Tibial nerve (tissue), 4 donors: ENCODE data around the gene CANT1. TPM values are rescaled to one million over a fixed set of nuclear protein-coding genes. Genes with fewer than 3 reads are reported as not detected.
A peak's percentile ranks its signal among the peaks of the same experiment; 100 is the strongest.

ENCODE experiments used
- DNase-seq, 2 donors: peaks; one replicate each; pipeline ENCODE4 v3.0.0-alpha.2; 2019; ENCODE audit warnings: low spot score in 2 of 2
- H3K27ac ChIP-seq, 4 donors: fragments of 200-600 bp; sonication (generic) in 3 of 4; one replicate each; pipeline ENCODE4 v1.5.1; 2017 to 2019; ENCODE audit warnings: mild to moderate bottlenecking in 1 of 4
- H3K27me3 ChIP-seq, 2 donors: fragments of 200-600 bp; sonication (generic) in 1 of 2; one replicate each; pipeline versions ENCODE4 v1.5.1 to v1.6.0; 2017 to 2019
- H3K36me3 ChIP-seq, 3 donors: fragments of 200-600 bp; sonication (generic); one replicate each; pipeline ENCODE4 v1.5.1; 2018 to 2019
- H3K4me1 ChIP-seq, 4 donors: fragments of 200-600 bp; sonication (generic) in 3 of 4; one replicate each; pipeline ENCODE4 v1.5.1; 2017 to 2019
- H3K4me3 ChIP-seq, 4 donors: fragments of 200-600 bp; sonication (generic) in 3 of 4; one replicate each; pipeline ENCODE4 v1.5.1; 2017 to 2019; ENCODE audit warnings: mild to moderate bottlenecking in 1 of 4, moderate library complexity in 1 of 4
- H3K9me3 ChIP-seq, 4 donors: fragments of 200-600 bp; sonication (generic) in 3 of 4; one replicate each; pipeline ENCODE4 v1.5.1; 2017 to 2019
- EP300 ChIP-seq, 2 donors: sonication (generic); formaldehyde crosslinking; IDR thresholded peaks; one replicate each; pipeline ENCODE4 v1.6.1; 2017; ENCODE audit warnings: antibody characterized with exemption in 2 of 2, mild to moderate bottlenecking in 1 of 2
- POLR2A ChIP-seq, 2 donors: fragments of 450-650 bp; IDR thresholded peaks; one replicate each; pipeline ENCODE4 v1.6.1; 2017; ENCODE audit warnings: antibody characterized with exemption in 2 of 2, mild to moderate bottlenecking in 2 of 2, moderate library complexity in 2 of 2
- WGBS, 2 donors: methylation state at CpG; one replicate each; pipeline ENCODE4 v1.1.5; 2018; 5-methylcytosine and 5-hydroxymethylcytosine counted together
- total RNA-seq, 4 donors: library from RNA; depleted of rRNA; stranded (reverse); fragments of >200 nt; gene quantifications; one replicate each; pipeline ENCODE4 v1.1.0, GENCODE V29; 2016
- TF ChIP-seq, protein P1 (sequence below), 5 experiments: fragments of 200-600 bp in 3 of 5; fragments of 450-650 bp in 2 of 5; sonication (generic) in 3 of 5; IDR thresholded peaks; one replicate each; pipeline ENCODE4 v1.5.1; 2016 to 2019; ENCODE audit warnings: antibody characterized with exemption in 5 of 5, mild to moderate bottlenecking in 3 of 5, moderate library complexity in 2 of 5

CANT1 gene
- total RNA-seq, 4 donors from 2014 or later: 21.0 to 27.3 (median 25.5) TPM

DNA sequence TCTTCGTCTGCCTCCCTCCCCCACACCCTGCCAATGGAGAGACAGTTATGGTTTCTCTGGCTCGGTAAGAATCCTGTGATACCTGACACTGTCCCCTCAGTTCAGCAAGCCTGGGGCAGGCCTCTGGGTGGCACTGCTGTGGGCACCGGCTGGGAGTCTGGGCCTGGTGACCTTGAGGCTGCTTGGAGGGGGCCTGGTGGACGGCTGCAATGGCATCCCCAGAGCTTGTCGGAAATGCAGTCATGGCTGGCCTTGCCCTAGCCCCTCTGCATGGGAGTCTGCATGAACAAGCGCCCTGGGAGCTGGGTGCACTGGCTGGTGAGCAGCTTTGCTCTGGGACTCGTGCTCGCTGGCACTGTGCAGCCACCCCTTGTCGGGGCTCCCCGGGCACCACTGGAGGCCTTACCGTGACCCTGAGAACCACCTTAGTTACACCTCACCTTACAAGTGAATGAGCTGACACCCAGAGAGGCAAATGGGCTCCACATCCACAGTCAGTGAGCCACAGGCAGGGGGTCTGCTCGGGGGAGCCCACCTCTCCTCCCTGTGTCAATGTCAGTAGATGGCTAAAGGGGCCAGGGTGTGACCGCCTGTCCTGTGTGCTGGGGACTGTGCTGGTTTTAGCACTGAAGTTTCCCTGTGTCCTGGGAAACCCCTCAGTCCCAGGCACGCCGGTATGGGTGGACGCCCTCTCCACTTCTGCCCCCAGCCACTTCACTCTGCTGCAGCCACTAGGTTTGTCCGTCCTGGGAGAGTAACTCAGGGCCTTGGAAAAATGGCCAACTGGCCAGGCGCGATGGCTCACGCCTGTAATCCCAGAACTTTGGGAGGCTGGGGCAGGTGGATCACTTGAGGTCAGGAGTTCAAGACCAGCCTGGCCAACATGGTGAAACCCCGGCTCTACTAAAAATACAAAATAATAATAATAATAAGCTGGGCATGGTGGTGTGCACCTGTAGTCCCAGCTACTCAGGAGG, 31.3 kb downstream of the CANT1 start:
- peak overlapping the region in 3 of 4 donors; percentile 7 to 49 (median 31) for H3K4me3 ChIP-seq
- H3K9me3 ChIP-seq: no peaks in the 10 kb centered on the region
- WGBS, 2 donors: 64 to 72% methylated on average over 13 to 19 of the region's 21 CpGs
- H3K27me3 ChIP-seq: no peaks in the 10 kb centered on the region
- H3K36me3 ChIP-seq: no peaks in the 10 kb centered on the region
- no peak for TF ChIP-seq POLR2A (IDR thresholded peaks at IDR 0.05)
- TF ChIP-seq, protein P1, sequence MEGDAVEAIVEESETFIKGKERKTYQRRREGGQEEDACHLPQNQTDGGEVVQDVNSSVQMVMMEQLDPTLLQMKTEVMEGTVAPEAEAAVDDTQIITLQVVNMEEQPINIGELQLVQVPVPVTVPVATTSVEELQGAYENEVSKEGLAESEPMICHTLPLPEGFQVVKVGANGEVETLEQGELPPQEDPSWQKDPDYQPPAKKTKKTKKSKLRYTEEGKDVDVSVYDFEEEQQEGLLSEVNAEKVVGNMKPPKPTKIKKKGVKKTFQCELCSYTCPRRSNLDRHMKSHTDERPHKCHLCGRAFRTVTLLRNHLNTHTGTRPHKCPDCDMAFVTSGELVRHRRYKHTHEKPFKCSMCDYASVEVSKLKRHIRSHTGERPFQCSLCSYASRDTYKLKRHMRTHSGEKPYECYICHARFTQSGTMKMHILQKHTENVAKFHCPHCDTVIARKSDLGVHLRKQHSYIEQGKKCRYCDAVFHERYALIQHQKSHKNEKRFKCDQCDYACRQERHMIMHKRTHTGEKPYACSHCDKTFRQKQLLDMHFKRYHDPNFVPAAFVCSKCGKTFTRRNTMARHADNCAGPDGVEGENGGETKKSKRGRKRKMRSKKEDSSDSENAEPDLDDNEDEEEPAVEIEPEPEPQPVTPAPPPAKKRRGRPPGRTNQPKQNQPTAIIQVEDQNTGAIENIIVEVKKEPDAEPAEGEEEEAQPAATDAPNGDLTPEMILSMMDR (IDR thresholded peaks at IDR 0.05): no peak
- TF ChIP-seq EP300 (IDR thresholded peaks at IDR 0.05): no peak
- H3K4me1 ChIP-seq: peaks cover 0 to 73% (median 54%) of the 10 kb centered on the region in 4 donors
- DNase-seq: no peak
- H3K27ac ChIP-seq: peak overlapping the region; percentile 21 to 86 (median 78)

DNA sequence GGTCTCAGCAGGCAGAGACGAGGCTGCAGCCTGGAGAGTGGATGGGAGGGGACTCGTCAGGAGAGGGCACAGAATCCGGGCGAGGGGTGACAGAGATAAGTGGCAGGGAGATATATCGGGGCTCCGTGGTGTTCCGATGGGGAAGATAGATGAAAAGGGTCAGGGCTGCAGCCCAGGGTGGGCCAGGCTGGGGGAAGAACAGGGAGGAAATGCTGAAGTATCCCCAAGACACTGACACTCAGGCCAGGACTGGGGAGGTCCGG, 32.0 kb downstream of the CANT1 start:
- Histone ChIP-seq H3K27ac (peak overlapping the region; percentile 21 to 86 (median 78)), H3K27me3 (no peaks in the 10 kb centered on the region), H3K4me3 (peak overlapping the region in 1 of 4 donors; percentile 49), H3K9me3 (no peaks in the 10 kb centered on the region), H3K36me3 (peaks cover 0 to 4% (median 0%) of the 10 kb centered on the region in 3 donors), H3K4me1 (peaks cover 0 to 77% (median 54%) of the 10 kb centered on the region in 4 donors)
- TF ChIP-seq EP300 (IDR thresholded peaks at IDR 0.05) (no peak), POLR2A (IDR thresholded peaks at IDR 0.05) (no peak)
- TF ChIP-seq, protein P1 (IDR thresholded peaks at IDR 0.05): no peak
- DNase-seq: no peak
- 59 to 70% methylated on average over 8 of the region's 8 CpGs for WGBS, 2 donors

DNA sequence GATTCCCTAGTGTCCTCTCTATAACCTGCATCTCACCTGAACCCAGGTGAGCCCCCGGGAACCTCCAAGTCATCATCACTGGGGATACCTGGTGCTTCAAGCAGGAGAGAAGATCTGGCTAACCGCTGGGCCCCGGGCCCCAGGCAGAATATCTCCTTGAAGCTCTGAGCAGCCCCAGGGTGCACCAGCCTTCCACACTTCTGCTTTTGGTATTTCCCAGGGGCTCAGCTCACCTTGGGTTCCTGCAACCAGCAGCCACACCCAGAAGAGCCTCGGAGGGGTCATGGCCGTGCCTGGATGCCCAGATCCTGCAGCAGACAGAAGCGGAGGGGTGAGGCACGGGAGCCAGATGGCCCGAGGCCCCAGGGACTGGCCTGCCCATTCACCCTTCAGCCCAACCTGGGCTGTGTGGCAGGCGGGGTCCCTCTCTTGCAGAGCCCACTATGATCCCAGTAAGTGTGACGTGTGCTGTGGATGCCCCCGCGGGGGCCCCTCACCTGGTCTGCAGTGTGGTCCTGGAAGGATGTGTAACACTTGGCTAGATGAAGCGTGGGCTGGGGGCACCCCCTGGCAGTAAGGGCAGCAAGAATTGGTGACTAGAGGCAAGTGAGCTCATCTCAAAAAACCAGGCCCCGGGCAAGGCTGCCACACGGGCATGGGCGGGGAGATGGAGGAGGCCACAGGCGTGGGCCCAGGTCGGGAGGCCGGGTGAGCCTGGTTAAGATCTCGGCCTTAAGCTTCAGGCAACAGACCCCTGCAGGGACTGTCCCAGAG, 32.5 kb downstream of the CANT1 start:
- DNase-seq: no peak

DNA sequence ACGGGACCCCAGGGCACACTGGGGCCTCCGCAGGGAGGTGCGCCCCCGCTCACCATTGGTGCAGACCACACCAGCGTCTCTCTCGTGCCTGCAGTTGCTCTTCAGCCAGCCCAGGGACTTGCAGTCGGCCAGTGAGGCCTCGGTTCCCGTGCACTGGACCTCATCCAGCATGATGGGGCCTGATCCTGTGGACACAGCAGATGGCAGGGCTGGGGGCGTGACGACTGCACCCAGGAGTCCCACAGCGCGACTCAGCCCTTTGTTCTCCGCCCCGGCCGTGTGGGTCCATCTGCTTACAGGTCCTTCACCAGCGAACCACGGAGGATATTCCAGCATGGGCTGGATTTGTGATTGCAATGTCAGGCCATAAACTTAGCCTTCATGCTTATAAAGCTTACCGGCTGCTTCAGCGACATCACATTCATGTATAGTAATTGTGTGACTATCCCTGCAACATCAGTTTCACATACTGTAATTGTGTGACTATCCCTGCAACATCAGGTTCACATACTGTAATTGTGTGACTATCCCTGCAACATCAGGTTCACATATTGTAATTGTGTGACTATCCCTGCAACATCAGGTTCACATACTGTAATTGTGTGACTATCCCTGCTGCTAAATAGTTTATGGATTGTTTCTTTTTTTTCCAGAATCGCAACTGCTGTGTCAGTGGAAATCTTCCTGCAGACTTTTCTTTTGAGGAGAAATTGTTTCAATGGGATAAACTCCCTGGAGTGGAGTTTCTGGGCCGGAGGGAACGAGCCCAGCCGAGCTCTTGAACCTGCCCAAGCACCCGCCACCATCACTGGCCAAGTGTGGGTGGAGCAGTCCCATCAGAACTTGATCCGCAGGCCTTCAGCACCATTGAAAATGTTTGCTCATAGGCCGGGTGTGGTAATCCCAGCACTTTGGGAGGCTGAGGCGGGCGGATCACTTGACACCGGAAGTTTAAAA, 34.7 kb downstream of the CANT1 start:
- Histone ChIP-seq H3K4me1 (peaks cover 0 to 90% (median 57%) of the 10 kb centered on the region in 4 donors), H3K27ac (peak overlapping the region; percentile 57 to 86 (median 78)), H3K4me3 (peak overlapping the region in 2 of 4 donors; percentile 25 to 26), H3K9me3 (no peaks in the 10 kb centered on the region), H3K27me3 (no peaks in the 10 kb centered on the region), H3K36me3 (peaks cover 0 to 17% (median 0%) of the 10 kb centered on the region in 3 donors)
- DNase-seq: peak; percentile 72 to 75
- WGBS, 2 donors: 14 to 38% methylated on average over 17 to 30 of the region's 30 CpGs
- TF ChIP-seq EP300 (IDR thresholded peaks at IDR 0.05) (no peak), POLR2A (IDR thresholded peaks at IDR 0.05) (no peak)
- TF ChIP-seq, protein P1 (IDR thresholded peaks at IDR 0.05): no peak

More for the DNA sequence above, 32.5 kb downstream of the CANT1 start:
- peaks cover 0 to 9% (median 0%) of the 10 kb centered on the region in 3 donors for H3K36me3 ChIP-seq
- no peak for TF ChIP-seq POLR2A (IDR thresholded peaks at IDR 0.05)
- TF ChIP-seq EP300 (IDR thresholded peaks at IDR 0.05): no peak
- TF ChIP-seq, protein P1 (IDR thresholded peaks at IDR 0.05): no peak
- H3K27me3 ChIP-seq: no peaks in the 10 kb centered on the region
- H3K4me3 ChIP-seq: no peak overlapping the region
- WGBS, 2 donors: 72 to 78% methylated on average over 12 to 18 of the region's 20 CpGs
- H3K27ac ChIP-seq: peak overlapping the region; percentile 21 to 86 (median 78)
- no peaks in the 10 kb centered on the region for H3K9me3 ChIP-seq
- peaks cover 0 to 81% (median 54%) of the 10 kb centered on the region in 4 donors for H3K4me1 ChIP-seq
